ENCODE results near the gene TEPSIN.

Gene TEPSIN

DNA sequence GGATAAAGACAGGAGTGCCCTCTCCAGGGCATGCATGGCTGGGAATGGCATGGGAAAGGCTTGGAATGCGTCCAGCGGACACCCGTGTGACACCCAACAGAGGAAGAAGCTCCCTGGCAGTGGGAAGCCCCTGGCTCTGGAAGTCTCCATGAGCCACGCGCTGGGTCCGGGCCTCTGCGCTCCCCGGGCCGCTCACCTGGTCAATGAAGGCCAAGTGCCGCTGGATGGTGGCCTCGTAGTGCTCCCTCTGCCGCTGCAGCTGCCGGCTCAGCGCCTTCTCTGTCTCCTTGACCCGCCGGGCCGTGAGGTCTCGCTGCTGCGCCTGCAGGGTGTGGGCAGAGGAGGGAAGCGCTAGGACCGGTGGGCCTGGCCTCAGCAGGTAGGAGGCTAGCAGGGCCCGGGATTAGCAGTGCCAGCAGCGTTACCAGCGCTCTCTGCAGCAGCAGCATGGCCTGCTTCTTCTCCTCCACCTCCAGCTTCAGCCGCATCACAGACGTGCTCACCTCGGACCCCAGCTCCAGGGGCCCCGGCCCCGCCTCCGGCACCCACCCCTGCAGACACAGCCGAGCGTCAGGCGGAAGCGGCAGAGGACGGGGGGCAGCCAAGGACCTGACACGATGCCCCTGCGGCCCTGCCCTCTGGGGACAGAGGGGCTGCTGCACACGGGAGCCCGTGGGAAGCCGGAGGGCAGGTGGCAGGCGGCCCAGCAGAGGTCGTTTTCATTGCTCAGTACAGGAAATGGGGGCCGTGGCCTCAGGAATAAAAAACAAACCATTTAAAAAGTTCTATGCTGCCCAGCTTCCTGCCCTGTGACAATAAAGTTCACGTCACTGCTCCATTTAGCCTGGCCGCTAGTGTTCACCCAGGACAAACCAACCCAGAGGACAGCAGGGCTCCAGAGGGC lies 42.1 kb downstream of the TEPSIN start:
- DNase-seq (ENCODE audit: low read depth): no peak

DNA sequence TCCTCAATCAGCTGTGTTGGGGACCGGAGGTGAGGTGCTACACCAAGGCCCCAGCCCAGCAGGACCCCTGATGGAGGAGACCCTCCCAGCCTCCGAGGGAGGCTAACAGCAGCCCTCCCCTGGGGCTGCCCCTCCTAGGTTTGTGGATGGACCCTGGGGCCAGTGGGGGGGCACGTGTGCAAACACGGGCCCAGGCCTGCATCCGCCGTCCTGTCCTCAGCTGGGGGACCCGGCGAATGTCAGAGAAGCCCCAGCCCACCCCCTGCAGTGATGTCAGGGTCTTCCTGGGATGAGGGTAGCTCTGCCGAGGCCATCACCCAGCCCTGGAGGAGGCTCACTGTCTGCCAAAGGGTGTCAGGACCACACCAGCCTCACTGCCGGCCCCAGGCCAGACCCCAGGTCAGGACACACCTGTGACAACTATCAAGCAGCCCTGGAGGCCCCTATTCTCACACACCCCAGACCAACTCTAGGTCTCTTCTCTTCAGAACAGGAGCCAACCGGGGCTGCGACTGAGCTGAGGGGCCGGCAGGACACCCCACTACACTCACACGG lies 42.8 kb downstream of the TEPSIN start:
- no peak for DNase-seq (ENCODE audit: low read depth)

DNA sequence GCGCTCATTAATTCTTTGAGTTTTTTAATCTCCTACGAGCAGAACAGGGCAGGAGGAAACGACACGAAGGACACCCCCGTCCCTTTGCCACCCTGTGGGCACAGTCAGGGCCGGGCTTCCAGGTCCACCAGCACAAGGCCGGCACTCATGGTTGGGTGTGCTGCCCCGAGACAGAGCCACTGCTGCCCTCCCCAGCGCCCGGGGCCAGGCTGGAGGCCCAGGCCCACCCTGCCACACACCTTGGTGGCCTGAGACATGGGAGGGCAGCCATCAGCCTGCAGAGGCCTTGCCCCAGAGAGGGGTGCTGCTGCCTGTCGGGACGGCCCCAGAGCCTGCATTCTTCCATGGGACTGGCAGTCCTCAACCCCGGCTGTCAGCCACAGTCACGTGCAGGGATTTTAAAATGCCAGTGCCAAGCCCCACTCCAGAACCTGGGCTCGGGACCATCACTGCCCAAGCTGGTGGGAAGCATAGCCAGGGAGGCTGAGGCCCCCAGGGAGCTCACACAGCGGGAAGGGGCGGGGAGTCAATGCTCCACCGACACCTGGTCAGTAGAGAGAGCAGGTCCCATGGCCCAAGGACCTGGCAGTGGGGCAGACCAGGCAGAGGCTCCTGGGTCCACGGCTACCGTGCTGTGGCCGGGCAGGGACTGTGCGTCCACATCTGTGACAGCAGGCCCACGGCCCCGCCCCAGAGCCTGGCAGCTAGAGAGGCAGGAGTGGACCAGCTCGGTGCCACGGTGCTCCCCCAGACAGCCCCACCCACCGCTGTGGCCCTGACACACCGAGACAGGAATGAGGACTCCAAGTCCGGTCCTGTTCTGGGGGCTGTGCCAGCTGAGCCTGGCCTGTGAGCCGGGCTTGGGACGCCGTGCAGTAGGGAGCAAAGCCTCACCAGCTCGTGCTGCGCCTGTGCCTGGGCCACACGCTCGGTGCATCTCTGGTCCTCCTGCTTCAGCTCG lies 43.6 kb downstream of the TEPSIN start:
- no peak for DNase-seq (ENCODE audit: low read depth)

DNA sequence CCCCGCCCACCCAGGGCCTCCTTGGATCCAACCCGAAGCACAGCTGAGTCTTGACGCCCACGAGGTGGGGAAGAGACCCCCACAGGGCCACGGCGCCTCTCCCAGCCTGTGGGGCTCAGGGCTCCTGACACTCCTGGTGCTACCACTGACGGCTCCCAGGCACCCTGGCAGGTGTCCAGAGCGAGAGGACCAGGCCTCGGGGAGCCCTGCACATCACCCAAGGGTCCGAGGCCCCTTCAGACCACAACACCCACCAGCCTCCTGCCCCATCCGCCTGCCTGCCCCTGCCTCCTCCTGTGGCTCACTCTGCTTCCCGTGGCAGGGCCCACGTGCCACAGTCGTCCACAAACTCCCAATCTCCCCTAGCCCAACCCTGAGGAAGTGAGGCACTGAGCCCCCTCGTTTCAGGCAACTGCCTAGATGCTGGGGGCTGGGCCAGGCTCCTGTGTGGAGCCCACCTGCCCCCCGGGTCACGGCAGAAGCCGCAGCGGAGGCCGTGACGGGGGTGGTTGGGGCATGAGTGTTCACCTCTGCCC lies 44.6 kb downstream of the TEPSIN start:
- no peak for DNase-seq (ENCODE audit: low read depth)

DNA sequence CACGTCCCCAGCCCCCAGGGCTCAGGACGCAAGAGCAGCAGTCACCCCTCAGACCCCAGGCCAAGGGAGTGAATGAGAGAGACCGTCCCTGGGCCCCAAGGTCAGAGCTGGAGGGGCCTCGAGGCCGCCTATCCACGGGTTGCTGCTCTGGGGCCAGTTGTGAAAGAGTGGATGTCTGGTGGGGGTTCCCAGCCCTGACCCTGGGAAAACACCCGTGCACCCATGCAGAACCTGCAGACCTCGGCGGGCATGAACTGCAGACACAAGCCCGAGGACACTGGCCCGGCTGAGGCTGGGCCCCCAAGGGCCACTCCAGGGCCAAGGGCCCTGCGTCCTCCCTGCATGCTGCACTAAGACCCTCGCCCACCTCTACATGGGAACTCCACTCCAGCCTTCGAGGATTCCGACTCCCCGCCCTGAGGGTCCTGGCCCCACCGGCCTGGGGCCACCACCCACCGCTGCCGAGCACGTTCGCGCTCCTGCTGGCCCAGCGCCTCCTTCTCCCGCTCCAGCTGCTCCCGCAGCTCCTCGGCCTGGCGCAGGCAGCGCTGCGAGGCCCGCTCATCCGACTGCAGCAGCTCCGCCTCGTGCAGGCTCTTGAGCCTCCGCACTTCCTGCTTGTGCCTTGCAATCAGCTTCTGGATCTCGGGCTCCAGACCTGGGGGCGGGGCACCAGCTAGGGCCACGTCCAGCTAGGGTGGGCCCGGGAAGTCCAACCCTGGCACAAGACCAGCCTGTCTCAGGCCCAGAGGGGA lies 45.2 kb downstream of the TEPSIN start:
- DNase-seq (ENCODE audit: low read depth): peak; percentile 33

DNA sequence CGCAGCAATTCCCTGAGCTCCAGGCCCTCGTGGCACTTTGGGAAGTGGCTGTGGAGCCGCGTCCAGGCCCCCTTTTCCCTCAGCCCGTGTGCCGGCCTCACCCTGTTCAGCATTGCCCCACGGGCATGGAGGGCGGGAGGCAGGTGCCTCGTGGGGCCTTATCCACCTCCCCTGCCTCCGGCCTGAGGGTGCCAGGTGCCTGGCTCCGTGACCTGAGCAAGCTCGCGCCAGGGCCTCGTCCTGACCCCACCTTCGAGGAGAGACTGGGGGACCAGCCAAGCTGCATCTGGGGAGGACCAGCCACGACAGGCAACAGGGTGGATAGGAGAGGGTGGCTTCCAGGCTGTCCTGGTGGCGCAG lies 45.8 kb downstream of the TEPSIN start:
- no peak for DNase-seq (ENCODE audit: low read depth)

DNA sequence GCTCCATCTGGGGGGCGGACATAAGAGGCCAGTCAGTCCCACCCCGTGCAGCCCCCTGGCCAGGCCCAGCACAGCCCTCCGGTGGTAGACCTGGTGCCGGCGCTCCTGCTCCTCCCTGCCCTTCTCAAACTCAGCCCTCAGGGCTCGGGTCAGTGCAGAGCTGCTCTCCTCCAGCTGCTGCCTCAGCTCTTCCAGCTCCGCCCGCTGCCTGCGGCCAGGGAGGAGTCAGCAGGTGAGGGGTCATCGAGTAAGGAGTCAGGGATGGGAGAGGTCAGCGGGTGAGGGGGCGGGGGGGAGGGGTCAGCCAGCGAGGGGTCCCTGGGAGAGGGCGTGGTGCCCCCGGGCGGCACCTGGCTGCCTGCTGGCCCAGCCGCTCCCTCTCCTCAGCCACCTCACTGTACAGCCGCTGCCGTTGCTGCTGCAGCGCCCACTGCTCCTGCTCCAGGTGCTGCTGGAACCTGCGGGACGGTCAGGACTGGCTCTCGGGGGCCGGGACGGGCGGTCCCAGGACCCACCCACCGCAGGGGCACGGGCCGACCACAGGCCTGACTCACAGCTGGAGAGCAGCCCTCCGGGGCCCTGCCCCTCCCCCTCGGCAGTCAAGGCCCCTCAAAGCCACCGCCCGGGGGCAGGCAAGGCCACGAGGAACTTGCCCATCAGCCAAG lies 46.3 kb downstream of the TEPSIN start:
- DNase-seq (ENCODE audit: low read depth): no peak

DNA sequence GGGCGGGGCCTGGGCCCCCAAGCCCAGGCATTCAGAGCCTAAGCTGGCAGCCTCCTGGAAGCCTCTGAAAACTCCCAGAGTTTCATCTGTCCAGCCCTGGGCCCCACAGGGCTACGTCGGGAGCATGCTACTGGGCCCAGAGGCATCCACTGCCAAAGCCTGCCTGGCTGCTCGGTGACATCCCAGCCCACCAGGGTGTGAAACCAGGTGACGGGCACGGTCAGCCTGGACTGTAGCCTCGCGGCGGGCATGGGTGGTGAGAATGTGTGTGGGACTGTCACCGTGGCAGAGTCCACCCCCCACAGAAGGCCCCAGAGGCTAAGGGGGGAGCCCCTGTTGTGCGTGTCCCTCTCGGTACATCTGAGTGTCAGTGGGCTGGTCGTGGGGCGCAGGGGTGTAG lies 47.2 kb downstream of the TEPSIN start:
- DNase-seq (ENCODE audit: low read depth): no peak

DNA sequence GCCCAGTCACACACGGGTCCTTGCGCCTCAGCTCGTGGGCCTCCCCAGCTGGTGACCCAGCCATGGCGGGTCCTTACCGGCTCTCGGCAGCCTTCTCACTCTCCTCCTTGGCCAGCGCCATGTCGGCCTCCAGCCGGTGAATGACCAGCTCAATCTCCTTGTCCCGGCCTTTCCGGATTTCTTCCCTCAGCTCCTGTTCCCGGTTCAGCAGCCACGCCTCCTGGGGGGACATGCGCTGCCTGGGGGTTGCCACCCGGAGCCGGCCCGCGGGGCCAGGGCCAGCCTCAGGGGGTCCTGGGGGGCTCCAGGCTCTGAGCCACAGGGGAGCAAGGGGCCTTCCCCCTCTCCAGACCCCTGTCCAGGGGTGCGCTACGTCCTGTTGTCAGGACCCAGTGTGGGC lies 47.7 kb downstream of the TEPSIN start:
- DNase-seq (ENCODE audit: low read depth): no peak

DNA sequence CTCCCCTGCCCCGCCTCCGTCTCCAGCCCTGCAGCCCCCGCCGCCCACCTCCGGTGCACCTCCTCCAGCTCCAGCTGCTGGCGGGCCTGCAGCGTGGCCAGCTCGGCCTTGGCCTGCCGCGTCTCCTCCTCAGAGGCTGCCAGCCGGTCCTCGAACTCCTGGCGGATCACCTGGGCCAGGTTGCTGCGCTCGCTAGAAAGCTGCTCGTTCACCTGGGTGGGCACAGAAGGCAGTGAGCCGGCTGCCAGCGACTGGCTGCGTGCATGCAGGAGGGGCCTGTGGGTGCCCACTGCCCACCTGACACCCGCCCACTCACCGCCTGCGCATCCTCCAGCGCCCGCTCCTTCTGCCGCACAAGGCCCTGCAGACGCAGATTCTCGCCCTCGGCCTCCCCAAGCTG lies 48.3 kb downstream of the TEPSIN start:
- no peak for DNase-seq (ENCODE audit: low read depth)

DNA sequence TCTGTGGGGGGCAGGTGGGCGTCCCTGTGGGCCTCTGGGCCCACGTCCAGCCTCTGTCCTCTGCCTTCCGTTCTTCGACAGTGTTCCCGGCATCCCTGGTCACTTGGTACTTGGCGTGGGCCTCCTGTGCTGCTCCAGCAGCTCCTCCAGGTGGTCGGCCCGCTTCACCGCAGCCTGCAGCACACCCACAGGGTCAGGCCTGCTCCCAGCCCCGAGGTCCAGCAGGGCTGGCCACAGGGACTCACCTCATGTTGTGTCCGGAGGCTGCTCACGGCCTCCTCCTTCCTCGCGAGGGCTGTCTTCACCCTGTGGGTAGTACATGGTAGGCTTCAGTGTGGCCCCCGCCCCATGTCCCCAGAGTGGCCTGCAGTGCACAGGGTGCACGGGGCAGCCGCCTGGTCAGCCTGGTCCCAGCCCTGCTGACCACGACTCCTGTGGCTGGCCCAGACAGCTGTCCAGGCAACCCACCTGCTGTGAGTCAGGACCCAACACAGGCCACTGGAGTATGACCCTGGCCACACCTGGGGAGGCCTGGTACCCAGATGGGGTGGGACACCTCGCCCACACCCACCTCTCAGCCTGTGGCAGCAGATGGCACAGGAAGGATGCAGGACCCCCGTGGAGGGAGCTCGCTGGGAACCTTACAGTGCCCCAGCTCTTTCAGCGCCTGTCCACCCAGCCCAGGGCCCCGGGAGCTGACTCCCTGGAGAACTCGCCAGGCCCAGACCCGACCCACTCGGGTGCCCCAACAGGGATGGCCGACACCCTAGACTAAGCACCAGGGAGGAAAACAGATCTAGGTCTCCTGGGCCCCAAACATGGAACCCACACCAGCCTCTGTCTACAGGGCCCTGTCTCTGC lies 49.0 kb downstream of the TEPSIN start:
- DNase-seq (ENCODE audit: low read depth): no peak

DNA sequence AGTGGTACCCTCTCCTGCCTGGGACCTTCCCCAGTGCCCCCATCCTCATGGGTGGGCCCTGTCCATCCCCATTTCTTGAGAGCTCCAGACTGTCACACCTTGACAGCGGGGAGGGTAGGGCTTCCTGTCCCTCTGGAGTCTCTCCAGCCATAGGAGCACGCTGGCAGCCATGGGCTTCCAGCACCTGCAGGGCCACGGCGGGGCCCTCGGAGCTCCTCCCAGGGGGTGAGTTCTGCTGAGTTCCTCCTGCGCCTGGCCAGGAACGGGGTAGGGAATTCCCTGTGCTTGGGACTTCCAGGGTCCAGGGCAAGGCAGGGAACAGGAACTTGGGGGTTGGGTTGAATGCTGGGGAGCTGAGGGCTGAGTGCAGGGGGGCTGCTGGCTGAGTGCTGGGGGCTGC lies 49.8 kb downstream of the TEPSIN start:
- no peak for DNase-seq (ENCODE audit: low read depth)

DNA sequence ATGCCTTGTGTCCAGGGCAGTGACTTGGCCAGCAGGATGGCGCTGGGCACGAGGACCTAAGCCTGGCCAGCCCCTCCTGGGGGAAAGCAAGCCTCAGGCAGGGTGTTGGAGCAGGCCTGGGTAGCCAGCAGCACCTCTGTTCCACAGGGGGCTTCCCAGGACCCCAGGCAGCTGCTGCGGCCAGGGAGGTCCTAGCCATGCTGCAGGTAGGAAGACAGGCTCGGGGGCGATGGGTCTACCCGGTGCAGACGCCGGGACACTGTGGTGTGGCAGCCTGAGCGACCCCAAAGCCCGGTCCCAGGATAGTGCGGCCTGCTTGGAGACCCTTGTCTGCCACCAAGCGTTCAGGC lies 50.4 kb downstream of the TEPSIN start:
- no peak for DNase-seq (ENCODE audit: low read depth)

DNA sequence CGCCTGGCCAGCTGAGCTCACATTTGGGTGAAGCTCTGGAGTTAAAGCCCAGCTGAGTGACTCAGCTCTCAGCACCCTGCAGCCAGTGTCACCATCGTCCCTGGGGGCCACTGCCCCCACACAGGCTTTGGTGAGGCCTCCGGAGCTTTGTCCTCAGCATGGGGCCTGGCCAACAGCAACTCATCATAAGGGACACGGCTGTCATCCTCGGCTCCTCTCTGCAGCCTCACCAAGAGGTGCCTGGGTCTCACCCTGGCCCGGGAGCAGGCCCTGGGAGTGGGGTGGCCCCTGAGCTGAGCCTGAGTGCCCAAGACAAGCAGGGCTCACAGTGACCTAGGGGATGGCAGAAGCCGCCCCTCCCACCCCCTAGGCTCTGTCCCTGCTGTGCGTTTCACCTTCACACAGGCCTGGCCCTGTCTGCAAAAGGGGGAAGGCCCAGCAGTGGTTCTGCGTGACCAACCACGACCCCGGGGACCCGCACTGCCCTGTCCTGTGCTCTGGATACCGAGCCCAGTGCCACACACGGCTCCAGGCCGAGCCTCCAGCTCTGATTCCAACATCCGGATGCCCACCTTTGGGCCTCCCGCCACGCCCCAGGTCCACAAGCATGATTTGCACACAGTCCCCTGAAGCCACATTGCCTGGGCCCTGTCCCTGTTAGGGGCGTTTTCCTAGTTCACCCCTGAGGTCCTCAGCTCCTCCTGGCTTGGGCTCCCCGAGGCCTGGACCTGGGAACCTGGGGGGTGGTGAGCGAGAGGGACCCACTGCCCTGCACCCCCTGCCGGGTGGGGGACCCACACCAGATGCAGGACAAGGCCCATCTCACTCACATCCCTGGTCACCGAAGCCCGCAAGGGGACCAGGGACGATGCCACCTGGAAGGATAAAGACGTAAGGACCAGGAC lies 51.0 kb downstream of the TEPSIN start:
- DNase-seq (ENCODE audit: low read depth): no peak

DNA sequence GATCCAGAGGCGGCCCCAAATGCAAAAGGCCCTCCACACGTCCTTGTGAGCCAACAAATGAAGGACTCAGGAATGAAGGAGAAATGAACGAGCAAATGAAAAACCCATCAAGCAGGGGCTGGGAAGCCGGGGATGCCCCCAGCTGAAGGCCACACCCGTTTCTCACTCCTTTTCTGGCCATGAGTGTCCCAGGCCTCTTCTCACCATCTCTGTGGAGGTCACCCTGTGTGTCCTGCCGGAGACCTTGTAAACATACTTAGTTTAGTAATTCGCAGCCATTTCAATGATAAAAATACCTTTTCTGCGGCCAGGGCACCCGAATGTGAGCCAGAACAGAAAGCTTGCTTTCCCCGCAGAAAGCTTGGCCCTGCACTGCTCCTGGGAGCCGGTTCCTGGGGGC lies 51.7 kb downstream of the TEPSIN start:
- no peak for DNase-seq (ENCODE audit: low read depth)

DNA sequence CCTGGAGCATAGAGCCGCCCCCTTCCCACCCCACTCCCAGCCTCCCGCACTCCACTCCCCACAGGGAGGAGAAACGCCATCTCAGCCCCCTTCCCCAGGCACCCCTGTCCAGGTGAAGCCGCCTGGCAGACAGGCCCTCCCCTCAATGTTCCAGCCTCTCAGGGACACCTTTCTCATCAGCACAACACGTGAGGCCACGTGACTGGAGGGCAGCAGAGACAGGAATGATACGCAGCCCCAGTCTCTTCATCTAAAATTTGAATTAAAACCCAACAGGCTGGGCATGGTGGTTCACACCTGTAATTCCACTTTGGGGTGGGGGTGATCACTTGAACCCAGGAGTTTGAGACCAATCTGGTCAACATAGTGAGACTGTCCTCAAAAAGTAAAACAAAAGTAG lies 52.7 kb downstream of the TEPSIN start:
- no peak for DNase-seq (ENCODE audit: low read depth)

DNA sequence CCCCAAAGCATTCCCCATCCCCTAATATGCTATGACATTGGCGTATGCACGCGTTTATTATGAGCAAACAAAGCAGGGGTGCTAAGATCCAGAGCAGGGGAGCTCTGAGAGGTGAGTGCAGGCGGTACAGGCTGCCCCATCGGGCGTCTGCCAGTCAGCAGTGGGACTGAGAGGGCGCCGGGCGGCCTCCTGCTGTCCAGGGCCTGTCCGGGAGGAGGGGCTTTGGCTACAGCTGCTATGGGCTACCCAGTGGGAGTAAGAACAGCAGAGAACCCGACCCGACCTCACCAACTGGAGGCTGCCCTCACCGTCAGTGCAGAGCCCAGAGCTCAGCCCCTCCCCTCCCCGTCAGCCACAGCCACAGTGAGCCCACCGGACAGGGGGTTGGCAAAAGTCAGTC lies 54.3 kb downstream of the TEPSIN start:
- DNase-seq (ENCODE audit: low read depth): no peak

DNA sequence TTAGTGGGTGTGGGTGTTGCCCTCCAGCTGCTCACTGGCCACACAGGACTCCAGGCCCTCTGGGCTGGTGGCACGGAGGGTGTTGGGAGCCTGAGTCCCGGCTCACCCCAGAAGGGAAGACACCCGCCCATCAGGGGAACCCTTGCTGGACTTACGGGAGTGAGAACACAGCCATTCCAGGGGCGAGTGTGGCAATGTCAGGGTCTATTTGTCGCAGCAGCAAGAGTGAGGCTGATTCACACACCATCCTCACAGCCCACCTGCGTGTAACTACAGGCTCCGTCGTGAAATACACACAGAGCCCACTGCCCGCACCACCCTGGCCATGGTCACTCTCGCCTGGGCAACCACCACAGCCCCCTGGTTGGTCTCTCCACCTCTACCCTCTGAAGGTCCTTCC lies 55.0 kb downstream of the TEPSIN start:
- DNase-seq (ENCODE audit: low read depth): no peak

DNA sequence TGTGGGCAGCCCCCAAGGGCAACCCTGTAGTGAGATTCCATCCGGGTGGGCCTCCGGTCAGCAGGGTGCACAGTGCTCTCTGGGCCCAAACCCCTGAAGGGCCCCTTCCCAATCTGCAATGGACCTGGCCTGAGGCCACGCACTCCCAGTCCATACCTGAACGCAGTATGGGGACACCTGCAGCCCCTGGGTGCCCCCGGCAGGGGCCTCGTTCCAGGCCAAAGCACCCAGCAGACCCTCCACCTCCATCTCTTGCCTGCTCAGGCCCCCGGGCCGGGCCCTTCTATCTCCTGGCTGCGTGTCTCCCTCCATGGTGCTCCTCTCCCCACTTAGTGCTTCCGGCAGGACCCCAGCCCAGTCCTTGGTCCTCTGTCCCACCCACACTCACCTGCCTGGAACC lies 55.5 kb downstream of the TEPSIN start:
- no peak for DNase-seq (ENCODE audit: low read depth)
